ENCODE results near the gene RALGPS1.

RALGPS1 gene

GRCh38 chr9:127185181-127185580 is 270.6 kb downstream of the RALGPS1 start:
- TF ChIP-seq, protein P1, sequence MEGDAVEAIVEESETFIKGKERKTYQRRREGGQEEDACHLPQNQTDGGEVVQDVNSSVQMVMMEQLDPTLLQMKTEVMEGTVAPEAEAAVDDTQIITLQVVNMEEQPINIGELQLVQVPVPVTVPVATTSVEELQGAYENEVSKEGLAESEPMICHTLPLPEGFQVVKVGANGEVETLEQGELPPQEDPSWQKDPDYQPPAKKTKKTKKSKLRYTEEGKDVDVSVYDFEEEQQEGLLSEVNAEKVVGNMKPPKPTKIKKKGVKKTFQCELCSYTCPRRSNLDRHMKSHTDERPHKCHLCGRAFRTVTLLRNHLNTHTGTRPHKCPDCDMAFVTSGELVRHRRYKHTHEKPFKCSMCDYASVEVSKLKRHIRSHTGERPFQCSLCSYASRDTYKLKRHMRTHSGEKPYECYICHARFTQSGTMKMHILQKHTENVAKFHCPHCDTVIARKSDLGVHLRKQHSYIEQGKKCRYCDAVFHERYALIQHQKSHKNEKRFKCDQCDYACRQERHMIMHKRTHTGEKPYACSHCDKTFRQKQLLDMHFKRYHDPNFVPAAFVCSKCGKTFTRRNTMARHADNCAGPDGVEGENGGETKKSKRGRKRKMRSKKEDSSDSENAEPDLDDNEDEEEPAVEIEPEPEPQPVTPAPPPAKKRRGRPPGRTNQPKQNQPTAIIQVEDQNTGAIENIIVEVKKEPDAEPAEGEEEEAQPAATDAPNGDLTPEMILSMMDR (IDR thresholded peaks at IDR 0.05; ENCODE audit: borderline replicate concordance, control extremely low read depth, extremely low read depth, insufficient read depth, missing control alignments) = no peak
- in situ Hi-C loops (cut with MboI; ENCODE audit: low sequenced_read_pairs, unreplicated experiment) = no loop called here
- DNase-seq (ENCODE audit: low spot score) = no peak

- DNase-seq (ENCODE audit: low spot score) = no peak
- in situ Hi-C loops (cut with MboI; ENCODE audit: low sequenced_read_pairs, unreplicated experiment) = no loop called here
Observed at GRCh38 chr9:127185931-127186781, 271.6 kb downstream of the RALGPS1 start.

GRCh38 chr9:127186806-127187205 is 272.2 kb downstream of the RALGPS1 start:
- no peak for DNase-seq (ENCODE audit: low spot score)
- in situ Hi-C loops (cut with MboI; ENCODE audit: low sequenced_read_pairs, unreplicated experiment) = no loop called here
- TF ChIP-seq, protein P1 (IDR thresholded peaks at IDR 0.05; ENCODE audit: borderline replicate concordance, control extremely low read depth, extremely low read depth, insufficient read depth, missing control alignments) = no peak

More at GRCh38 chr9:127185931-127186781, 271.6 kb downstream of the RALGPS1 start:
- TF ChIP-seq, protein P1 (IDR thresholded peaks at IDR 0.05; ENCODE audit: borderline replicate concordance, control extremely low read depth, extremely low read depth, insufficient read depth, missing control alignments) = no peak

DNA sequence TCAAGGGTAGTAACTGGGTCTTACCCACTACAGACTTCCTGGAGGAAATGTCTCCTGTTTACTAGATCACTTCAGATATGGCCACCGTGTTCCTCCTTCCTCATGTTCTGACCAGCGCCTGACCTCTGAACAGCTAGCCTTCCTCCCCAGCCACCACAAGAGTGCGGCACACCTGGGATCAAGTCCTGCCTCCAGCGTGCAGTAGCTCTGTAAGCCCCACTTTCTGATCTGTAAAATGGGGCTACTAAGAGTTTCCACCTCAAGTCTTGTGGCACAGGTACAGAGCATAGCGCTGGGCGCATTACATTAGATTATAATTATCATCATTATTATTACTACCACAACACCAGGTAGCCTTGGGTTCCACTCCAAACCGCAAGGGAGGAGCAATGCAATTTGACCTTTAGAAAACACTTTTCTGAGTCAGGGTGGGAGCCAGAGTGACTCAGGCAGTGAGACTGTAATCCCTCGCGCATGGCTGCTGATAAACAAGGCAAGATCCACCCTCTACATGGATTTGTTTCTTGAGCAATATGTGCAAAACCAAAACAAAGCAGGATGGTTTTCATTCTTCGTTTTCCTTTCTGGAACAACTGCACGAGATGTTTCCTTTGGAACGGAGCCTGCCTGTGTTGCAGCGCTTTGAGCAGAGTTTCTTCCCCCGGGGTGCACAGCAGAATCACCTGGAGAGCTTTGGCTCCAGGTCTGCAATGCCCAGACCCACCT is 272.8 kb downstream of the RALGPS1 start:
- no peak for DNase-seq (ENCODE audit: low spot score)
- in situ Hi-C loops (cut with MboI; ENCODE audit: low sequenced_read_pairs, unreplicated experiment) = no loop called here
- TF ChIP-seq, protein P1 (IDR thresholded peaks at IDR 0.05; ENCODE audit: borderline replicate concordance, control extremely low read depth, extremely low read depth, insufficient read depth, missing control alignments) = no peak

DNA sequence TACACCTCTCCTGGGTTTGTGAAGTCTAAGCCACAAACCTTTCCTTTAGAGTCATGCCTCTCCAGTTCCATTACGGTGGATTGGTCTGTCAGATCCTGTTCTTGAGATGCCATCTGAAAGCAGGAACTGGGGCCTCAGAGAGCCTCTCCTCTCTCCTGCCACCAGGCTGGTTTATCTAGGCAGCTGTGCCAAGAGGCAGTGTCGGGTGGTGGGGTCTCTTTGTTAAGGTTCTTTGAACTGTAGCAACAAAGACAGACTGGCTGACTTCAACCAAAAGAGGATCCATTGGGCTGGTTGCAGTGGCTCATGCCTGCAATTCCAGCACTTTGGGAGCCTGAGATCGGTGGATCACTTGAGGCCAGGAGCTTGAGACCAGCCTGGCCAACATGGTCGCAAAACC is 273.8 kb downstream of the RALGPS1 start:
- in situ Hi-C loops (cut with MboI; ENCODE audit: low sequenced_read_pairs, unreplicated experiment) = no loop called here
- TF ChIP-seq, protein P1 (IDR thresholded peaks at IDR 0.05; ENCODE audit: borderline replicate concordance, control extremely low read depth, extremely low read depth, insufficient read depth, missing control alignments) = no peak
- no peak for DNase-seq (ENCODE audit: low spot score)

DNA sequence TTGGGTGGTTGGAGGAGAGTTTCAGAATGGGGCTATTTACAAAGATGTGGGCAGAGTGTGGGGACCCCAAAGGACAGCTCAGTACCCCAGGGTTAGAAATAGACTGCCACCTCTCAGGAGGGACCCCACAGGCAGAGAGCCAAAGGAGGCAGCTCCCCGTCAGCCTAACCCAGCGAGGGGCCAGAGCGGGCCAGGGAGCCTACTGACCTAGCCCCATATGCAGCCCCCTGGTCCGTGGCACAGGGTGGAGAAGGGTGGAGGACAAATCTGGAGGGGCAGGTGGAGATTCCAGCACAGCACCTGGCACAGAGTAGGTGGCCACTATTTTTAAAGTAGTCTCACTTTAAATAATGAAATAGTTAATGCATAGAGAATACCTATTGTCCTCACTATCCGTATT is 275.0 kb downstream of the RALGPS1 start:
- no peak for DNase-seq (ENCODE audit: low spot score)
- in situ Hi-C loops (cut with MboI; ENCODE audit: low sequenced_read_pairs, unreplicated experiment) = loop anchor here (10.0 kb wide), 1 partner anchor 225 kb away; no protein-coding TSS in a partner anchor
- TF ChIP-seq, protein P1 (IDR thresholded peaks at IDR 0.05; ENCODE audit: borderline replicate concordance, control extremely low read depth, extremely low read depth, insufficient read depth, missing control alignments) = no peak
